Heart right ventricle (tissue), 16 donors: Measurements from ENCODE around the gene PTH2. TPM values are rescaled to one million over a fixed set of nuclear protein-coding genes. Genes with fewer than 3 reads are reported as not detected.

Source experiments
- ATAC-seq, 8 donors: fragments of 200-7000 bp; cut with Tn5 transposase; one replicate each; pipeline ENCODE4 v1.9.1; 2020; ENCODE audit warnings: mild to moderate bottlenecking in 8 of 8, moderate library complexity in 8 of 8, moderate number of reproducible peaks in 1 of 8
- DNase-seq, 2 donors: peaks; one replicate each; pipeline ENCODE4 v3.0.0-alpha.2; 2020
- H3K27ac ChIP-seq, 10 donors: fragments of 200-600 bp; sonication (generic) in 2 of 10; one replicate each; pipeline versions ENCODE4 v1.5.0 to v1.8.0; 2020 to 2022; ENCODE audit warnings: mild to moderate bottlenecking in 3 of 10
- H3K27me3 ChIP-seq, 7 donors: fragments of 200-600 bp; one replicate each; pipeline ENCODE4 v1.8.0; 2021 to 2022; ENCODE audit warnings: mild to moderate bottlenecking in 2 of 7
- H3K36me3 ChIP-seq, 9 donors: fragments of 200-600 bp; sonication (generic) in 1 of 9; one replicate each; pipeline versions ENCODE4 v1.5.0 to v1.8.0; 2020 to 2022; ENCODE audit warnings: mild to moderate bottlenecking in 2 of 9
- H3K4me1 ChIP-seq, 9 donors: fragments of 200-600 bp; sonication (generic) in 1 of 9; one replicate each; pipeline versions ENCODE4 v1.5.0 to v1.8.0; 2020 to 2022; ENCODE audit warnings: mild to moderate bottlenecking in 4 of 9
- H3K4me3 ChIP-seq, 10 donors: fragments of 200-600 bp; sonication (generic) in 2 of 10; one replicate each; pipeline versions ENCODE4 v1.5.0 to v1.8.0; 2020 to 2022; ENCODE audit warnings: mild to moderate bottlenecking in 7 of 10, moderate library complexity in 2 of 10
- H3K9me3 ChIP-seq, 11 donors: fragments of 200-600 bp in 10 of 11; sonication (generic) in 2 of 11; one replicate each; pipeline versions ENCODE4 v1.5.0 to v1.8.0; 2013 to 2022; ENCODE audit warnings: mild to moderate bottlenecking in 2 of 11, control low read depth in 1 of 11, moderate library complexity in 1 of 11
- CTCF ChIP-seq, 9 donors: fragments of 200-600 bp; sonication (generic) in 2 of 9; IDR thresholded peaks; one replicate each; pipeline versions ENCODE4 v1.5.0 to v1.8.0; 2021 to 2022; ENCODE audit warnings: antibody characterized with exemption in 9 of 9, mild to moderate bottlenecking in 5 of 9, moderate library complexity in 1 of 9
- WGBS, 2 donors: extraction: QIAGEN DNeasy Blood & Tissue Kit; methylation state at CpG; one replicate each; pipeline ENCODE4 v1.1.7; 2013; ENCODE audit warnings: inconsistent platforms in 1 of 2; 5-methylcytosine and 5-hydroxymethylcytosine counted together
- intact Hi-C, 10 donors: fragments of 100-400 bp; cut with DNase I; formaldehyde crosslinking; loops; one replicate each; pipeline versions ENCODE4 v1.11.1 to v1.14.2; 2022
- polyA plus RNA-seq, 2 donors: library from polyadenylated mRNA; stranded (reverse); fragments of 200-250 nt; gene quantifications; one replicate each; pipeline ENCODE4 v1.2.3, GENCODE V29; 2013
- total RNA-seq, 10 donors: library from RNA; stranded (reverse); fragmentation: NEBNext Ultra II Directional in 3 of 10; extraction: Animal tissue kit (Norgen Biotek cat#: 25700) in 3 of 10; gene quantifications; one replicate each; pipeline versions ENCODE4 v1.2.1 to v1.2.4, GENCODE V29; 2021 to 2023
- donor health status: Arrhythmogenic right ventricular cardiomyopathy.
- donor health status: ischemic (EF 13 %, LVEDD 7.1; RV severe dilation, severe dysfunction).
- donor health status: healthy with polysubstance abuse.
- donor health status: DM: no; HTN: yes; CAD: no.
- donor health status: DM: no; HTN: no; CAD: no.
- donor health status: ischemic (EF 25% LVEDD 6.9; RV normal size, moderate dysfunction).
- donor health status: ischemic (EF 25% LVEDD 5.7; RV mildly dilated, moderate dysfunction).
- donor health status: healthy.
- donor health status: DM: yes; HTN: yes; CAD: no.
- donor health status: Ischemic cardiomyopathy.
- donor health status: ischemic (EF 35%, LVEDD 5.7; RV mildly dilated, moderate dysfunction).
- donor health status: nonischemic (EF 11% LVEDD 7.7; RV severe dilation, severe dysfunction).
- donor health status: DM: yes; HTN: yes; CAD: no.
- donor health status: PGD.
- donor health status: ischemic (EF 29% LVEDD 5.4; RV normal size, mild dysfunction).
- donor health status: nonischemic (EF 23%, LVEDD 6.1; RV moderate dilation, normal function).

Gene PTH2
- total and polyA plus RNA-seq, 12 donors = not detected

GRCh38 chr19:49414256-49414655 is 9.0 kb downstream of the PTH2 start:
- Histone ChIP-seq H3K27ac (no peak overlapping the region), H3K27me3 (peaks cover 0 to 44% (median 35%) of the 10 kb centered on the region in 7 donors), H3K9me3 (no peaks in the 10 kb centered on the region), H3K36me3 (no peaks in the 10 kb centered on the region), H3K4me3 (no peak overlapping the region), H3K4me1 (peaks cover 0 to 11% (median 0%) of the 10 kb centered on the region in 9 donors)
- DNase-seq (no peak), ATAC-seq (no peak)
- no peak for TF ChIP-seq CTCF (IDR thresholded peaks at IDR 0.05)
- WGBS, 2 donors = 90 to 91% methylated on average over 3 of the region's 3 CpGs
- intact Hi-C loops = no loop called here

GRCh38 chr19:49413348-49413747 is 9.9 kb downstream of the PTH2 start:
- ATAC-seq (peak in 6 of 8 donors; percentile 19 to 65 (median 49)), DNase-seq (peak in 1 of 2 donors; percentile 45)
- no peaks in the 10 kb centered on the region for H3K9me3 ChIP-seq
- H3K4me3 ChIP-seq = no peak overlapping the region
- no peak for TF ChIP-seq CTCF (IDR thresholded peaks at IDR 0.05)
- peaks cover 0 to 17% (median 0%) of the 10 kb centered on the region in 9 donors for H3K4me1 ChIP-seq
- 53 to 56% methylated on average over 9 of the region's 9 CpGs for WGBS, 2 donors
- intact Hi-C loops = no loop called here
- H3K27me3 ChIP-seq = peaks cover 0 to 35% (median 28%) of the 10 kb centered on the region in 7 donors
- H3K36me3 ChIP-seq = no peaks in the 10 kb centered on the region
- no peak overlapping the region for H3K27ac ChIP-seq

GRCh38 chr19:49411681-49412326 is 11.4 kb downstream of the PTH2 start:
- H3K27me3 ChIP-seq = peaks cover 0 to 19% (median 18%) of the 10 kb centered on the region in 7 donors
- H3K9me3 ChIP-seq = no peaks in the 10 kb centered on the region
- no peak overlapping the region for H3K4me3 ChIP-seq
- H3K27ac ChIP-seq = no peak overlapping the region
- 75 to 82% methylated on average over 3 of the region's 3 CpGs for WGBS, 2 donors
- TF ChIP-seq CTCF (IDR thresholded peaks at IDR 0.05) = no peak
- peaks cover 0 to 17% (median 0%) of the 10 kb centered on the region in 9 donors for H3K4me1 ChIP-seq
- no peaks in the 10 kb centered on the region for H3K36me3 ChIP-seq
- intact Hi-C loops = no loop called here
- no peak for ATAC-seq
- no peak for DNase-seq

- H3K36me3 ChIP-seq = no peaks in the 10 kb centered on the region
- H3K9me3 ChIP-seq = no peaks in the 10 kb centered on the region
- H3K27ac ChIP-seq = peak overlapping the region in 1 of 10 donors; percentile 50
- WGBS, 2 donors = 75 to 80% methylated on average over 5 of the region's 5 CpGs
- H3K27me3 ChIP-seq = no peaks in the 10 kb centered on the region
- intact Hi-C loops = no loop called here
- no peak overlapping the region for H3K4me3 ChIP-seq
- peaks cover 0 to 17% (median 0%) of the 10 kb centered on the region in 9 donors for H3K4me1 ChIP-seq
- DNase-seq = no peak
- no peak for ATAC-seq
- TF ChIP-seq CTCF (IDR thresholded peaks at IDR 0.05) = no peak
These were observed 13.7 kb downstream of the PTH2 start for GRCh38 chr19:49409441-49410029.
